H1 (cell line): Measurements from ENCODE around the gene LRRC8D. TPM values are rescaled to one million over a fixed set of nuclear protein-coding genes. Genes with fewer than 3 reads are reported as not detected.

Source experiments
- CTCF ChIA-PET: fragments of 300-600 bp; sonication (Branson Sonifier 250); formaldehyde crosslinking; loops from one replicate; lab custom pipeline; 2021; ENCODE audit not compliant: partially characterized antibody; lab: Charles Lee
- POLR2A ChIA-PET: fragments of 300-600 bp; sonication (Branson Sonifier 250); formaldehyde crosslinking; loops from one replicate; lab custom pipeline; 2021; ENCODE audit warnings: inconsistent platforms; ENCODE audit not compliant: partially characterized antibody; lab: Charles Lee
- DNase-seq, 2 experiments: peaks; one replicate each; pipeline versions ENCODE4 v3.0.0 to v3.0.0-alpha.2; 2010 to 2022; ENCODE audit warnings: low spot score in 2 of 2, low read depth in 1 of 2, mixed read lengths in 1 of 2
- FAIRE-seq: peaks from 2 replicates; lab custom pipeline; 2011; peaks lifted over from hg19 to GRCh38; lab: Jason Lieb, UNC
- H2AFZ ChIP-seq: 2 replicates; pipeline ENCODE4 v1.8.1; 2012; ENCODE audit warnings: low read length, inconsistent platforms
- H2AK5ac ChIP-seq: 2 replicates; pipeline ENCODE4 v1.6.1; 2013; ENCODE audit warnings: low read depth, low read length
- H2BK120ac ChIP-seq: replicated peaks from 2 replicates; pipeline ENCODE3; 2013; ENCODE audit warnings: low read depth, low read length, inconsistent platforms
- H2BK12ac ChIP-seq: 2 replicates; pipeline ENCODE4 v1.6.1; 2013; ENCODE audit warnings: low read depth, low read length
- H2BK15ac ChIP-seq: 2 replicates; pipeline ENCODE4 v1.6.1; 2013; ENCODE audit warnings: low read length
- H2BK20ac ChIP-seq: 2 replicates; pipeline ENCODE4 v1.6.1; 2013; ENCODE audit warnings: low read length
- H2BK5ac ChIP-seq: 2 replicates; pipeline ENCODE4 v1.6.1; 2013; ENCODE audit warnings: low read depth, low read length
- H3K14ac ChIP-seq: 2 replicates; pipeline ENCODE4 v1.6.1; 2013; ENCODE audit warnings: inconsistent platforms; ENCODE audit not compliant: insufficient read length
- H3K18ac ChIP-seq: 2 replicates; pipeline ENCODE4 v1.6.1; 2013; ENCODE audit warnings: low read length; ENCODE audit errors: extremely low read depth
- H3K23ac ChIP-seq: 2 replicates; pipeline ENCODE4 v1.6.1; 2013; ENCODE audit warnings: inconsistent platforms; ENCODE audit not compliant: insufficient read length
- H3K23me2 ChIP-seq: 2 replicates; pipeline ENCODE4 v1.6.1; 2013; ENCODE audit warnings: low read depth, low read length
- H3K27ac ChIP-seq: 2 replicates; pipeline ENCODE4 v1.6.1; 2011; ENCODE audit warnings: low read depth, low read length, inconsistent platforms
- H3K27me3 ChIP-seq, 4 experiments: replicated peaks in 1 of 4; 1 replicate in 1 of 4; 2 replicates in 3 of 4; pipeline versions ENCODE4 v1.6.1 to v1.8.1; 2011 to 2013; ENCODE audit warnings: low read length in 3 of 4, mild to moderate bottlenecking in 3 of 4, inconsistent platforms in 2 of 4, mixed read lengths in 2 of 4, moderate library complexity in 1 of 4; ENCODE audit not compliant: control insufficient read depth in 3 of 4, insufficient read depth in 3 of 4; ENCODE audit errors: extremely low read depth in 1 of 4
- H3K36me3 ChIP-seq, 4 experiments: 2 replicates each; pipeline versions ENCODE4 v1.6.1 to v1.8.1; 2011 to 2013; ENCODE audit warnings: mild to moderate bottlenecking in 4 of 4, low read length in 3 of 4, moderate library complexity in 2 of 4, control low read depth in 1 of 4, inconsistent platforms in 1 of 4; ENCODE audit not compliant: insufficient read depth in 4 of 4, control insufficient read depth in 2 of 4
- H3K4ac ChIP-seq: replicated peaks from 2 replicates; pipeline ENCODE3; 2013; ENCODE audit warnings: low read length, low read depth, mixed read lengths, inconsistent platforms; ENCODE audit not compliant: insufficient read length
- H3K4me1 ChIP-seq, 4 experiments: replicated peaks in 1 of 4; 1 replicate in 1 of 4; 2 replicates in 3 of 4; pipeline versions ENCODE4 v1.6.1 to v1.8.1; 2011 to 2013; ENCODE audit warnings: low read length in 3 of 4, inconsistent platforms in 2 of 4, mixed read lengths in 1 of 4; ENCODE audit not compliant: insufficient read depth in 4 of 4, control insufficient read depth in 3 of 4
- H3K4me2 ChIP-seq, 2 experiments: 2 replicates each; pipeline versions ENCODE4 v1.6.1 to v1.8.1; 2011 to 2013; ENCODE audit warnings: low read depth in 2 of 2, low read length in 2 of 2, control low read depth in 1 of 2, inconsistent platforms in 1 of 2, mild to moderate bottlenecking in 1 of 2; ENCODE audit not compliant: insufficient read depth in 1 of 2
- H3K4me3 ChIP-seq, 4 experiments: fragments of 200-600, 300-600 bp in 1 of 4; sonication (generic), shearing (Covaris generic), sonication (Bioruptor Twin) in 1 of 4; 2 replicates each; pipeline versions ENCODE4 v1.5.1 to v1.8.1; 2011 to 2016; ENCODE audit warnings: low read length in 4 of 4, low read depth in 3 of 4, control low read depth in 2 of 4, inconsistent platforms in 2 of 4, mild to moderate bottlenecking in 2 of 4, mixed read lengths in 1 of 4, moderate library complexity in 1 of 4; ENCODE audit not compliant: insufficient read depth in 2 of 4; ENCODE audit errors: extremely low read depth in 1 of 4
- H3K56ac ChIP-seq: replicated peaks from 2 replicates; pipeline ENCODE3; 2013; ENCODE audit warnings: low read depth, mild to moderate bottlenecking, mixed read lengths, low read length, inconsistent platforms; ENCODE audit not compliant: insufficient read length
- H3K79me1 ChIP-seq: 2 replicates; pipeline ENCODE4 v1.6.1; 2013; ENCODE audit warnings: low read depth, low read length, control low read depth
- H3K79me2 ChIP-seq, 2 experiments: 2 replicates each; pipeline versions ENCODE4 v1.6.1 to v1.8.1; 2012 to 2013; ENCODE audit warnings: low read length in 2 of 2, mild to moderate bottlenecking in 2 of 2, inconsistent platforms in 1 of 2; ENCODE audit not compliant: insufficient read depth in 2 of 2, control insufficient read depth in 1 of 2
- H3K9ac ChIP-seq, 4 experiments: replicated peaks in 1 of 4; 1 replicate in 1 of 4; 2 replicates in 3 of 4; pipeline versions ENCODE4 v1.6.1 to v1.8.1; 2011 to 2013; ENCODE audit warnings: low read depth in 3 of 4, low read length in 3 of 4, control low read depth in 2 of 4, mild to moderate bottlenecking in 2 of 4, moderate library complexity in 2 of 4, inconsistent platforms in 1 of 4; ENCODE audit errors: extremely low read depth in 1 of 4
- H3K9me3 ChIP-seq, 2 experiments: 2 replicates each; pipeline versions ENCODE4 v1.6.1 to v1.8.1; 2012 to 2013; ENCODE audit warnings: mild to moderate bottlenecking in 2 of 2, moderate library complexity in 2 of 2, control low read depth in 1 of 2, inconsistent platforms in 1 of 2, low read depth in 1 of 2, low read length in 1 of 2, mixed read lengths in 1 of 2; ENCODE audit not compliant: insufficient read depth in 2 of 2
- H4K20me1 ChIP-seq, 2 experiments: replicated peaks in 1 of 2; 2 replicates each; pipeline versions ENCODE3 to v1.8.1; 2011 to 2013; ENCODE audit warnings: inconsistent platforms in 2 of 2, low read length in 2 of 2, mild to moderate bottlenecking in 1 of 2; ENCODE audit not compliant: insufficient read depth in 2 of 2, control insufficient read depth in 1 of 2
- H4K5ac ChIP-seq: 2 replicates; pipeline ENCODE4 v1.6.1; 2013; ENCODE audit warnings: low read length, low read depth, mixed read lengths, inconsistent platforms; ENCODE audit not compliant: insufficient read length
- H4K8ac ChIP-seq: 2 replicates; pipeline ENCODE4 v1.8.0; 2013; ENCODE audit warnings: mild to moderate bottlenecking, moderate library complexity, low read length, inconsistent platforms; ENCODE audit not compliant: insufficient read depth; ENCODE audit errors: extremely low read depth
- H4K91ac ChIP-seq: replicated peaks from 2 replicates; pipeline ENCODE3; 2013; ENCODE audit warnings: low read length, mixed read lengths, inconsistent platforms; ENCODE audit not compliant: insufficient read length
- BCL11A ChIP-seq, 2 experiments: IDR thresholded peaks; one replicate each; pipeline ENCODE4 v1.6.1; 2011; ENCODE audit warnings: low read depth in 2 of 2, low read length in 2 of 2, mild to moderate bottlenecking in 2 of 2
- CBX8 ChIP-seq: fragments of 300-800, 300-1000 bp; sonication (generic); IDR thresholded peaks from 2 replicates; pipeline ENCODE4 v1.7.1; 2016; ENCODE audit warnings: low read depth, low read length, borderline replicate concordance
- CTBP2 ChIP-seq: IDR thresholded peaks from 2 replicates; pipeline ENCODE4 v1.7.0; 2011; ENCODE audit warnings: borderline replicate concordance, mild to moderate bottlenecking, moderate library complexity, mixed read lengths, low read length; ENCODE audit not compliant: insufficient read depth, insufficient read length
- EGR1 ChIP-seq: IDR thresholded peaks from 2 replicates; pipeline ENCODE4 v1.6.1; 2011; ENCODE audit warnings: low read depth, low read length, borderline replicate concordance
- GABPA ChIP-seq: IDR thresholded peaks from 2 replicates; pipeline ENCODE4 v1.6.1; 2011; ENCODE audit warnings: mild to moderate bottlenecking, low read length, moderate library complexity, borderline replicate concordance; ENCODE audit not compliant: insufficient read depth
- JUN ChIP-seq: IDR thresholded peaks from 2 replicates; pipeline ENCODE4 v1.6.1; 2011; ENCODE audit warnings: low read depth, mild to moderate bottlenecking, improper control_type of control experiment, low read length
- NANOG ChIP-seq: IDR thresholded peaks from 2 replicates; pipeline ENCODE4 v1.6.1; 2011; ENCODE audit warnings: low read length, low read depth, mild to moderate bottlenecking, inconsistent platforms; ENCODE audit not compliant: insufficient read depth, poor library complexity, severe bottlenecking
- PHF8 ChIP-seq: fragments of 200-600 bp; sonication (generic); conservative IDR thresholded peaks from 2 replicates; pipeline ENCODE4 v1.7.1; 2012; ENCODE audit warnings: low read depth, mild to moderate bottlenecking, inconsistent platforms, low read length, moderate library complexity
- RFX5 ChIP-seq: IDR thresholded peaks from 2 replicates; pipeline ENCODE4 v1.6.1; 2011; ENCODE audit warnings: low read depth, low read length, improper control_type of control experiment, borderline replicate concordance
- SAP30 ChIP-seq: fragments of 300-600 bp; sonication (generic); IDR thresholded peaks from 2 replicates; pipeline ENCODE4 v1.7.1; 2012; ENCODE audit warnings: low read length, moderate library complexity, mild to moderate bottlenecking, inconsistent platforms; ENCODE audit not compliant: insufficient read depth, insufficient replicate concordance
- SP2 ChIP-seq: IDR thresholded peaks from 2 replicates; pipeline ENCODE4 v1.6.1; 2012; ENCODE audit warnings: mild to moderate bottlenecking, low read length, inconsistent platforms
- TAF7 ChIP-seq: optimal IDR thresholded peaks from 2 replicates; pipeline ENCODE3; 2011; ENCODE audit warnings: low read depth, mild to moderate bottlenecking, inconsistent platforms, low read length, moderate library complexity, borderline replicate concordance
- whole genome bisulfite sequencing, 2 experiments: shearing (Covaris generic) in 1 of 2; methylation state at CpG; one replicate each; pipeline versions ENCODE4 v1.1.6 to v1.1.7; 2013 to 2015; ENCODE audit warnings: low lambda C conversion rate in 2 of 2, mixed read lengths in 2 of 2, inconsistent platforms in 1 of 2, low coverage in 1 of 2, missing lambda C conversion rate in 1 of 2; ENCODE audit not compliant: insufficient replicate concordance in 2 of 2, insufficient coverage in 1 of 2, insufficient read length in 1 of 2; ENCODE audit errors: extremely low coverage in 1 of 2, missing lambda C conversion rate in 1 of 2; 5-methylcytosine and 5-hydroxymethylcytosine counted together
- polyA plus RNA-seq, 7 experiments: library from polyadenylated mRNA; depleted of rRNA in 3 of 7; stranded (reverse) in 5 of 7; unstranded in 2 of 7; fragments of >200 nt in 5 of 7; fragments of 200-250 nt in 2 of 7; gene quantifications; 1 replicate in 5 of 7; 2 replicates in 1 of 7; 4 replicates in 1 of 7; pipeline versions ENCODE4 v1.2.1 to v1.2.3, GENCODE V29; 2011 to 2013; ENCODE audit warnings: missing spikeins in 2 of 7, mixed read lengths in 2 of 7
- total RNA-seq: library from RNA; stranded (reverse); fragmentation: NEBNext Ultra II Directional; extraction: Animal tissue kit (Norgen Biotek cat#: 25700); gene quantifications from 2 replicates; pipeline ENCODE4 v1.2.1, GENCODE V29; 2021

Gene LRRC8D
- total and polyA plus RNA-seq, 2 of the 8 experiments (the other 6 are each of a cell fraction or from before 2014, with no cell fraction given), result 42.0 to 58.5 TPM

DNA sequence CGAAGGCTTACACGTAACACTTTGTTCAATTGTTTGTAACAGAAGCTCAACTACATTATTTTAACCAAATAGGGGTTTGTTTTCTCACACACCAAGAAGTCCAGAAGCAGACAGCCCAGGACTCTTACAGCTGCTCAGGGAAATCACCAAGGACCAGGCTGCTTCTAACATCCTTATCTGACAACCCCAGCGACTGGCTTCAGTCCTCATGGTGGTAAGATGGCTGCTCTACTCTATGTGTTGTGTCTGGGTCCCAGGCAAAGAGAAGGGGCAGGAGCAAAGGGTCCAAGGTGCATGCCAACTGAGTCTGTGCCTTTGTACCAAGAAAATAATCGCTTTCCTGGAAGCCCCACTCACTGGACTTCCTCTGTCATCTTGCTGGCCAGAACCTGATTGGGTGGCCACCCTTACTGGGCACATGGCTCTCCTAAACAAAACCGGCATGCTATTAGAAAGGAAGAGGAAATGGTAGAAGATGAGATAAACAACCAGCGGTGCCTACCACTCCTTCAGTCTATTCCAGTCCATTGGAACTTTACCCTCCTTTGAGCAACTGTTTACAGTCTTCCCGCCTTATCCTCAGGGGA lies 34.1 kb upstream of the LRRC8D start:
- Histone ChIP-seq H3K56ac (no peak overlapping the region), H3K4me1 (no peaks in the 10 kb centered on the region), H3K9me3 (no peaks in the 10 kb centered on the region), H3K27me3 (no peaks in the 10 kb centered on the region), H3K79me2 (no peaks in the 10 kb centered on the region), H3K9ac (no peak overlapping the region), H4K5ac (no peak overlapping the region), H2BK20ac (no peak overlapping the region), H3K27ac (no peak overlapping the region), H3K4ac (no peak overlapping the region), H4K20me1 (no peaks in the 10 kb centered on the region), H3K23ac (no peak overlapping the region), H3K36me3 (no peaks in the 10 kb centered on the region), H2AK5ac (no peak overlapping the region), H2BK15ac (no peak overlapping the region), H4K8ac (no peak overlapping the region), H3K14ac (no peak overlapping the region), H2BK120ac (no peak overlapping the region), H3K18ac (no peak overlapping the region), H3K4me2 (no peak overlapping the region), H3K79me1 (no peaks in the 10 kb centered on the region), H2BK12ac (no peak overlapping the region), H3K4me3 (no peak overlapping the region), H2AFZ (0 out of 2 replicates have a peak overlapping the region, but pooled peaks have one; percentile 15), H2BK5ac (no peak overlapping the region), H4K91ac (no peak overlapping the region), H3K23me2 (no peaks in the 10 kb centered on the region)
- DNase-seq (no peak), FAIRE-seq (no peak)
- 82% methylated on average over 7 of the region's 7 CpGs; no CpG with 5 or more reads in 1 of the 2 experiments for WGBS, 2 experiments
- CTCF ChIA-PET, result interaction anchor here (0.5 to 1.2 kb wide), 2 partner anchors 24 to 181 kb away, joined by 3 read pairs; no protein-coding TSS in a partner anchor
- POLR2A ChIA-PET, result interaction anchor here (1.0 kb wide), 1 partner anchor 8 kb away, joined by 3 read pairs; no protein-coding TSS in a partner anchor
- TF ChIP-seq NANOG (no peak), CTBP2 (no peak), GABPA (no peak), CBX8 (no peak), SAP30 (no peak), JUN (no peak), PHF8 (no peak), TAF7 (no peak), RFX5 (no peak), EGR1 (no peak), SP2 (no peak), BCL11A (IDR thresholded peaks at IDR 0.05; ENCODE audit: low read depth in 2 of 2, low read length in 2 of 2) (no peak)
